ENCODE data around the gene NDUFA13.

Gene NDUFA13

DNA sequence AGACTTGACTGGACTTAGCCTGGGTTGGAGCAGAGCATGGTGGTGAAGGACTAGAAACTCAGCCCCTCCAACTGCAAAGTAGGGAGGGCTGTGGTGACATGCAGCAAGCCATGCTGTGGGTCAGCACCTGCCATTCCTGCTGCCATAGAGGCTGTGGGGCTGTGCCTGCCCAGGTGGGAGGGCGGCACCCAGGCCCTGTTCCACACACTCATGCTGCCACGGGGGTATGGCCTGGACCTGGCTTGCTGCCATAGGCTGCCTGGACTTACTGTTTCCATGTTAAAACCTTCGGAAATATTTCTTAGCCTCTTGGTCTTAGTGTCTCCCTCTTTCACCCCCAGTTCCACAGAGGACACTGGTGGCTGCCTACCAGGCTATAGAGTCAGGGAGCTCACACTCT is 51.4 kb downstream of the NDUFA13 start:
- no peak overlapping the region for H3K27ac ChIP-seq (ENCODE audit: low read depth, low read length, poor library complexity, severe bottlenecking)
- H3K27me3 ChIP-seq (ENCODE audit: insufficient read depth, low read length), result no peaks in the 10 kb centered on the region
- no peaks in the 10 kb centered on the region for H3K4me1 ChIP-seq (ENCODE audit: insufficient read depth, low read length, severe bottlenecking)
- no peaks in the 10 kb centered on the region for H3K9me3 ChIP-seq (ENCODE audit: low read length)
- H3K4me3 ChIP-seq (ENCODE audit: low read depth, low read length, poor library complexity, severe bottlenecking), result no peak overlapping the region
- H2AFZ ChIP-seq (ENCODE audit: low read length), result no peak overlapping the region
- no peak overlapping the region for H3K4me2 ChIP-seq (ENCODE audit: low read length)
- no peak overlapping the region for H3K9ac ChIP-seq (ENCODE audit: low read length)
- H3K9me2 ChIP-seq (ENCODE audit: low read depth, low read length), result no peaks in the 10 kb centered on the region
- peaks cover 39% of the 10 kb centered on the region for H3K36me3 ChIP-seq (ENCODE audit: insufficient read depth, low read length)
- no peaks in the 10 kb centered on the region for H4K20me1 ChIP-seq (ENCODE audit: insufficient read depth, low read length)
- H3K79me2 ChIP-seq (ENCODE audit: insufficient read depth, low read length), result no peaks in the 10 kb centered on the region
- no peaks in the 10 kb centered on the region for H3F3A ChIP-seq (ENCODE audit: insufficient read depth, low read length)
- TF ChIP-seq EZH2 (IDR thresholded peaks at IDR 0.05; ENCODE audit: borderline replicate concordance, low read length), result no peak
- TF ChIP-seq, protein P1, sequence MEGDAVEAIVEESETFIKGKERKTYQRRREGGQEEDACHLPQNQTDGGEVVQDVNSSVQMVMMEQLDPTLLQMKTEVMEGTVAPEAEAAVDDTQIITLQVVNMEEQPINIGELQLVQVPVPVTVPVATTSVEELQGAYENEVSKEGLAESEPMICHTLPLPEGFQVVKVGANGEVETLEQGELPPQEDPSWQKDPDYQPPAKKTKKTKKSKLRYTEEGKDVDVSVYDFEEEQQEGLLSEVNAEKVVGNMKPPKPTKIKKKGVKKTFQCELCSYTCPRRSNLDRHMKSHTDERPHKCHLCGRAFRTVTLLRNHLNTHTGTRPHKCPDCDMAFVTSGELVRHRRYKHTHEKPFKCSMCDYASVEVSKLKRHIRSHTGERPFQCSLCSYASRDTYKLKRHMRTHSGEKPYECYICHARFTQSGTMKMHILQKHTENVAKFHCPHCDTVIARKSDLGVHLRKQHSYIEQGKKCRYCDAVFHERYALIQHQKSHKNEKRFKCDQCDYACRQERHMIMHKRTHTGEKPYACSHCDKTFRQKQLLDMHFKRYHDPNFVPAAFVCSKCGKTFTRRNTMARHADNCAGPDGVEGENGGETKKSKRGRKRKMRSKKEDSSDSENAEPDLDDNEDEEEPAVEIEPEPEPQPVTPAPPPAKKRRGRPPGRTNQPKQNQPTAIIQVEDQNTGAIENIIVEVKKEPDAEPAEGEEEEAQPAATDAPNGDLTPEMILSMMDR (IDR thresholded peaks at IDR 0.05; ENCODE audit: low read length), result no peak

DNA sequence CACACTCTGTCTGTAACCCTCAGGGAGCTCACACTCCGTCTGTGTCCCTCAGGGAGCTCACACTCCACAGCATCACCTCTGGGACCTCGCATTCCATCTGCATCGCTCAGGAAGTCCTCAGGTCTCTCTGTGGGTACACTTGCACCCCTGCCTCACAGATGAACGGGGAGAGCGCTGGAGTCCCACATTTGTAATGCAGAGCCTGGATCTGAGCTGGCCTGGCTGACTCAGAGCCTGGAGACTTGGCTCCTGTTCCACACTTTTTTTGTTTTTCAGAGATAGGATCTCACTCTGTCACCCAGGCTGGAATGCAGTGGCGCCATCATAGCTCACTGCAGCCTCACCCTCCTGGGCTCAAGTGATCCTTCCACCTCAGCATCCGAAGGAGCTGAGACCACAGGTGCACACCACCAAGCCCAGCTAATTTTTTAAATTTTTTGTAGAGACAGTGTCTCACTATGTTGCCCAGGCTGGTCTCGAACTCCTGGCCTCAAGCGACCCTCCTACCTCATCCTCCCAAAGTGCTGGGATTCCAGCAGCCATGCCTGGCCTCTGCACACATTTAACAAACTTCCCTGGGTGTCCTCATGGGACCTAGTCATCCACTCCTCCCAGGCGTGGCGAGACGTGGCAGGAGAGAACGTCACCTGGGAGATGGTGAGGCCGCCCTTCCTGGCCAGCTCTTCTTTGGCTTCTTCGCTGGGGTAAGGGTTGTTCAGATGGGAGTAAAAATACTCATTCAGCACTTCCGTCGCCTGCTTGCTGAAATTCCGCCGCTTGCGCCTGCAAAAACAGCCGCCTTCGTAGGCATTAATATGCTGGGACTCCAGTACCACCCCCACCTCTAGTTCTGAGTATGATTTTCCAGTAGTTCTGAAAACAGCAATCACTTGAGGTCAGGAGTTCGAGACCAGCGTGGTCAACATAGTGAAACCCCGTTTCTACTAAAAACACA is 53.1 kb downstream of the NDUFA13 start:
- H3K79me2 ChIP-seq (ENCODE audit: insufficient read depth, low read length), result no peaks in the 10 kb centered on the region
- no peak overlapping the region for H3K4me3 ChIP-seq (ENCODE audit: low read depth, low read length, poor library complexity, severe bottlenecking)
- H3K4me1 ChIP-seq (ENCODE audit: insufficient read depth, low read length, severe bottlenecking), result no peaks in the 10 kb centered on the region
- no peaks in the 10 kb centered on the region for H3K9me2 ChIP-seq (ENCODE audit: low read depth, low read length)
- H2AFZ ChIP-seq (ENCODE audit: low read length), result no peak overlapping the region
- TF ChIP-seq, protein P1 (IDR thresholded peaks at IDR 0.05; ENCODE audit: low read length), result no peak
- no peak for TF ChIP-seq EZH2 (IDR thresholded peaks at IDR 0.05; ENCODE audit: borderline replicate concordance, low read length)
- no peaks in the 10 kb centered on the region for H4K20me1 ChIP-seq (ENCODE audit: insufficient read depth, low read length)
- H3F3A ChIP-seq (ENCODE audit: insufficient read depth, low read length), result no peaks in the 10 kb centered on the region
- no peak overlapping the region for H3K9ac ChIP-seq (ENCODE audit: low read length)
- H3K4me2 ChIP-seq (ENCODE audit: low read length), result no peak overlapping the region
- peaks cover 39% of the 10 kb centered on the region for H3K36me3 ChIP-seq (ENCODE audit: insufficient read depth, low read length)
- H3K9me3 ChIP-seq (ENCODE audit: low read length), result no peaks in the 10 kb centered on the region
- H3K27ac ChIP-seq (ENCODE audit: low read depth, low read length, poor library complexity, severe bottlenecking), result no peak overlapping the region
- H3K27me3 ChIP-seq (ENCODE audit: insufficient read depth, low read length), result no peaks in the 10 kb centered on the region

- Histone ChIP-seq H3K9me2 (ENCODE audit: low read depth, low read length) (no peaks in the 10 kb centered on the region), H2AFZ (ENCODE audit: low read length) (no peak overlapping the region), H3F3A (ENCODE audit: insufficient read depth, low read length) (no peaks in the 10 kb centered on the region), H3K4me1 (ENCODE audit: insufficient read depth, low read length, severe bottlenecking) (no peaks in the 10 kb centered on the region), H3K27me3 (ENCODE audit: insufficient read depth, low read length) (no peaks in the 10 kb centered on the region), H3K4me3 (ENCODE audit: low read depth, low read length, poor library complexity, severe bottlenecking) (no peak overlapping the region), H3K27ac (ENCODE audit: low read depth, low read length, poor library complexity, severe bottlenecking) (no peak overlapping the region), H3K4me2 (ENCODE audit: low read length) (no peak overlapping the region), H3K9ac (ENCODE audit: low read length) (no peak overlapping the region), H4K20me1 (ENCODE audit: insufficient read depth, low read length) (no peaks in the 10 kb centered on the region), H3K9me3 (ENCODE audit: low read length) (no peaks in the 10 kb centered on the region), H3K79me2 (ENCODE audit: insufficient read depth, low read length) (no peaks in the 10 kb centered on the region), H3K36me3 (ENCODE audit: insufficient read depth, low read length) (peaks cover 28% of the 10 kb centered on the region)
- TF ChIP-seq EZH2 (IDR thresholded peaks at IDR 0.05; ENCODE audit: borderline replicate concordance, low read length), result no peak
- TF ChIP-seq, protein P1 (IDR thresholded peaks at IDR 0.05; ENCODE audit: low read length), result no peak
Observed at GRCh38 chr19:19570571-19570970, 54.5 kb downstream of the NDUFA13 start.
